GM12878 (cell line): ENCODE measurements around the gene NPY5R. TPM values are rescaled to one million over a fixed set of nuclear protein-coding genes. Genes with fewer than 3 reads are reported as not detected.

ENCODE experiments used
- ATAC-seq: fragments of 200-7000 bp; cut with Tn5 transposase; 3 replicates; pipeline ENCODE4 v1.9.1; 2020; ENCODE audit warnings: mild to moderate bottlenecking, moderate library complexity
- BruUV-seq: library from RNA; stranded (reverse); fragments of 400-500 nt; replicated peaks from 2 replicates; lab custom pipeline; 2021; lab: Mats Ljungman, UMichigan
- CTCF ChIA-PET: fragments of 300-600 bp; sonication (Branson Sonifier 250); formaldehyde crosslinking; extraction: SDS; loops from one replicate; lab custom pipeline; 2021; ENCODE audit warnings: inconsistent platforms; lab: Yijun Ruan, JAX
- POLR2A ChIA-PET: fragments of 350-600 bp; formaldehyde crosslinking; extraction: SDS; loops from one replicate; lab custom pipeline; 2021; ENCODE audit warnings: inconsistent platforms; lab: Charles Lee
- RAD21 ChIA-PET: fragments of 300-600 bp; sonication (Branson Sonifier 250); formaldehyde crosslinking; loops from one replicate; lab custom pipeline; 2023; ENCODE audit warnings: antibody characterized with exemption; ENCODE audit not compliant: unreplicated experiment; lab: Charles Lee
- SMC1A ChIA-PET: fragments of 300-600 bp; sonication (Branson Sonifier 250); formaldehyde crosslinking; loops from one replicate; lab custom pipeline; 2023; ENCODE audit not compliant: unreplicated experiment, uncharacterized antibody; lab: Charles Lee
- DNase-seq: peaks from one replicate; pipeline ENCODE4 v3.0.0-alpha.2; 2011; ENCODE audit warnings: low read depth, low spot score
- FAIRE-seq: peaks from 3 replicates; lab custom pipeline; 2011; peaks lifted over from hg19 to GRCh38; lab: Jason Lieb, UNC
- H2AFZ ChIP-seq: 2 replicates; pipeline ENCODE4 v1.6.0; 2011; ENCODE audit warnings: low read depth, low read length, control low read depth; ENCODE audit not compliant: control insufficient read depth
- H3K27ac ChIP-seq: 2 replicates; pipeline ENCODE4 v1.5.1; 2011; ENCODE audit warnings: control low read depth; ENCODE audit not compliant: control insufficient read depth, insufficient read depth
- H3K27me3 ChIP-seq, 2 experiments: replicated peaks in 1 of 2; 2 replicates each; pipeline versions ENCODE4 v1.6.0 to v1.6.1; 2011; ENCODE audit warnings: low read length in 1 of 2; ENCODE audit not compliant: control insufficient read depth in 2 of 2, insufficient read depth in 2 of 2
- H3K36me3 ChIP-seq, 2 experiments: 2 replicates each; pipeline ENCODE4 v1.5.1; 2011; ENCODE audit warnings: low read length in 1 of 2; ENCODE audit not compliant: control insufficient read depth in 2 of 2, insufficient read depth in 2 of 2
- H3K4me1 ChIP-seq: 2 replicates; pipeline ENCODE4 v1.6.1; 2011; ENCODE audit warnings: mild to moderate bottlenecking, low read length, moderate library complexity, mixed read lengths; ENCODE audit not compliant: control insufficient read depth, insufficient read depth
- H3K4me2 ChIP-seq: 2 replicates; pipeline ENCODE4 v1.6.0; 2011; ENCODE audit warnings: control low read depth; ENCODE audit not compliant: control insufficient read depth, insufficient read depth
- H3K4me3 ChIP-seq: fragments of 200-600 bp; sonication (generic); 2 replicates; pipeline ENCODE4 v1.5.1; 2016
- H3K79me2 ChIP-seq: 2 replicates; pipeline ENCODE4 v1.6.0; 2011; ENCODE audit warnings: low read length; ENCODE audit not compliant: control insufficient read depth, insufficient read depth
- H3K9ac ChIP-seq: 2 replicates; pipeline ENCODE4 v1.8.0; 2011; ENCODE audit warnings: low read length, control low read depth, mixed read lengths; ENCODE audit not compliant: control insufficient read depth, insufficient read depth
- H3K9me3 ChIP-seq: replicated peaks from 3 replicates; pipeline ENCODE4 v1.5.1; 2011; ENCODE audit warnings: mild to moderate bottlenecking, low read length; ENCODE audit not compliant: control insufficient read depth, insufficient read depth
- H4K20me1 ChIP-seq: 2 replicates; pipeline ENCODE4 v1.6.0; 2011; ENCODE audit not compliant: control insufficient read depth, insufficient read depth
- CBX3 ChIP-seq: fragments of 200-600 bp; sonication (generic); IDR thresholded peaks from 2 replicates; pipeline ENCODE4 v1.6.1; 2016; ENCODE audit warnings: low read depth, borderline replicate concordance
- FOXK2 ChIP-seq: fragments of 450-650 bp; IDR thresholded peaks from 2 replicates; pipeline ENCODE4 v1.6.1; 2017; ENCODE audit warnings: mild to moderate bottlenecking, moderate library complexity
- JUNB ChIP-seq: IDR thresholded peaks from 2 replicates; pipeline ENCODE4 v1.6.1; 2016; ENCODE audit warnings: antibody characterized with exemption, mild to moderate bottlenecking
- KLF5 ChIP-seq: fragments of 450-650 bp; IDR thresholded peaks from 2 replicates; pipeline ENCODE4 v1.6.1; 2014; ENCODE audit warnings: mild to moderate bottlenecking; ENCODE audit not compliant: partially characterized antibody
- POU2F2 ChIP-seq: IDR thresholded peaks from 3 replicates; pipeline ENCODE4 v1.6.1; 2011; ENCODE audit warnings: low read depth, mild to moderate bottlenecking, low read length, borderline replicate concordance
- RAD21 ChIP-seq: IDR thresholded peaks from 2 replicates; pipeline ENCODE4 v1.6.1; 2011; ENCODE audit warnings: mild to moderate bottlenecking, low read depth, low read length, moderate library complexity; ENCODE audit not compliant: insufficient read depth
- SMC3 ChIP-seq: IDR thresholded peaks from 2 replicates; pipeline ENCODE4 v1.6.1; 2011; ENCODE audit warnings: low read length, improper control_type of control experiment, borderline replicate concordance
- SREBF1 ChIP-seq: IDR thresholded peaks from 2 replicates; pipeline ENCODE4 v1.6.1; 2012; ENCODE audit warnings: mild to moderate bottlenecking, low read length
- TCF3 ChIP-seq: IDR thresholded peaks from 2 replicates; pipeline ENCODE4 v1.6.1; 2012; ENCODE audit warnings: low read depth, mild to moderate bottlenecking, low read length, borderline replicate concordance; ENCODE audit not compliant: insufficient read depth
- ZNF274 ChIP-seq: IDR thresholded peaks from one replicate; pipeline ENCODE4 v1.8.0; 2011; ENCODE audit not compliant: insufficient read length, insufficient read depth
- WGBS: methylation state at CpG from one replicate; pipeline ENCODE4 v1.1.6; 2016; ENCODE audit warnings: low lambda C conversion rate; ENCODE audit not compliant: insufficient replicate concordance, insufficient coverage; ENCODE audit errors: missing lambda C conversion rate; 5-methylcytosine and 5-hydroxymethylcytosine counted together
- in situ Hi-C: fragments of 300-500 bp; cut with MboI; formaldehyde crosslinking; loops from 9 replicates; pipeline ENCODE4 v1.14.3; 2018; ENCODE audit warnings: mixed read lengths
- intact Hi-C: fragments of 100-400 bp; cut with micrococcal nuclease; formaldehyde crosslinking; loops from one replicate; pipeline ENCODE4 v1.14.2; 2022; ENCODE audit not compliant: unreplicated experiment
- polyA plus RNA-seq, 11 experiments: library from polyadenylated mRNA; depleted of rRNA in 4 of 11; unstranded in 6 of 11; stranded (reverse) in 5 of 11; fragments of >200 nt; fragmentation: Nextera tagmentation in 4 of 11; fragmentation: Illumina TruSeq in 1 of 11; extraction: Ambion mirVana in 4 of 11; extraction: Trizol in 1 of 11; gene quantifications; 1 replicate in 1 of 11; 2 replicates in 10 of 11; pipeline versions ENCODE4 v1.2.1 to v1.2.3, GENCODE V29; 2011 to 2016; ENCODE audit warnings: inconsistent platforms in 2 of 11, missing spikeins in 2 of 11, low read depth in 1 of 11
- total RNA-seq, 4 experiments: library from RNA; depleted of rRNA in 3 of 4; stranded (reverse); fragments of >200 nt in 3 of 4; fragmentation: Illumina TruSeq in 1 of 4; extraction: Trizol in 1 of 4; gene quantifications; 2 replicates each; pipeline versions ENCODE4 v1.2.1 to v1.2.3, GENCODE V29; 2013 to 2021
- TF ChIP-seq, protein P1 (sequence below): fragments of 450-650 bp; IDR thresholded peaks from 2 replicates; pipeline ENCODE4 v1.6.1; 2017; ENCODE audit warnings: low read depth, mild to moderate bottlenecking, moderate library complexity
- TF ChIP-seq, protein P2 (sequence below): fragments of 150-350 bp; IDR thresholded peaks from 2 replicates; pipeline ENCODE4 v1.6.1; 2016; ENCODE audit warnings: low read depth, low read length

The NPY5R gene
- total and polyA plus RNA-seq, 10 of the 15 experiments (the other 5 are each of a cell fraction or from before 2014, with no cell fraction given), result not detected

DNA sequence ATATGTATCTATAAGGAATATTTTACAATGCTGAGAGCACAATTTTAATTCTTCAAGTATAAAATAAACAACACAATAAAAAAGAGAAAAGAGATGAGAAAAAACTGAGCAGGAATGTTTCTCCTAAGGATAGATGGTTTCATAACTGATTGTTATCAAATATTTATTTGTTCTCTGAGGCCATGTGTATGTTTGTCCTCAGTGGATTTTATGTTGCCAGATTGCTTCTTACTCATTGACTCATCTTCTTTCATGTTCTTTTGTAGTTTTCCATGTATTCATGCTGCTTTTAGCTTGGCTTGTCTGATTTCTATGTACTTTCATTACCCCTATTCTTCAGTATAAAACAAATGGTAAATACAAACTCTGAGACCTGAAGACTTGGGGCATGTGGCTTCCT lies 41.2 kb downstream of the NPY5R start (continued):
- TF ChIP-seq JUNB (no peak), POU2F2 (no peak), SMC3 (no peak), KLF5 (no peak), RAD21 (no peak)

- SMC1A ChIA-PET, result no interaction called here
- TF ChIP-seq CBX3 (no peak), TCF3 (no peak), FOXK2 (no peak), ZNF274 (no peak), SREBF1 (no peak)
- TF ChIP-seq, protein P1, sequence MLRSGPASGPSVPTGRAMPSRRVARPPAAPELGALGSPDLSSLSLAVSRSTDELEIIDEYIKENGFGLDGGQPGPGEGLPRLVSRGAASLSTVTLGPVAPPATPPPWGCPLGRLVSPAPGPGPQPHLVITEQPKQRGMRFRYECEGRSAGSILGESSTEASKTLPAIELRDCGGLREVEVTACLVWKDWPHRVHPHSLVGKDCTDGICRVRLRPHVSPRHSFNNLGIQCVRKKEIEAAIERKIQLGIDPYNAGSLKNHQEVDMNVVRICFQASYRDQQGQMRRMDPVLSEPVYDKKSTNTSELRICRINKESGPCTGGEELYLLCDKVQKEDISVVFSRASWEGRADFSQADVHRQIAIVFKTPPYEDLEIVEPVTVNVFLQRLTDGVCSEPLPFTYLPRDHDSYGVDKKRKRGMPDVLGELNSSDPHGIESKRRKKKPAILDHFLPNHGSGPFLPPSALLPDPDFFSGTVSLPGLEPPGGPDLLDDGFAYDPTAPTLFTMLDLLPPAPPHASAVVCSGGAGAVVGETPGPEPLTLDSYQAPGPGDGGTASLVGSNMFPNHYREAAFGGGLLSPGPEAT, result no peak
- TF ChIP-seq, protein P2, sequence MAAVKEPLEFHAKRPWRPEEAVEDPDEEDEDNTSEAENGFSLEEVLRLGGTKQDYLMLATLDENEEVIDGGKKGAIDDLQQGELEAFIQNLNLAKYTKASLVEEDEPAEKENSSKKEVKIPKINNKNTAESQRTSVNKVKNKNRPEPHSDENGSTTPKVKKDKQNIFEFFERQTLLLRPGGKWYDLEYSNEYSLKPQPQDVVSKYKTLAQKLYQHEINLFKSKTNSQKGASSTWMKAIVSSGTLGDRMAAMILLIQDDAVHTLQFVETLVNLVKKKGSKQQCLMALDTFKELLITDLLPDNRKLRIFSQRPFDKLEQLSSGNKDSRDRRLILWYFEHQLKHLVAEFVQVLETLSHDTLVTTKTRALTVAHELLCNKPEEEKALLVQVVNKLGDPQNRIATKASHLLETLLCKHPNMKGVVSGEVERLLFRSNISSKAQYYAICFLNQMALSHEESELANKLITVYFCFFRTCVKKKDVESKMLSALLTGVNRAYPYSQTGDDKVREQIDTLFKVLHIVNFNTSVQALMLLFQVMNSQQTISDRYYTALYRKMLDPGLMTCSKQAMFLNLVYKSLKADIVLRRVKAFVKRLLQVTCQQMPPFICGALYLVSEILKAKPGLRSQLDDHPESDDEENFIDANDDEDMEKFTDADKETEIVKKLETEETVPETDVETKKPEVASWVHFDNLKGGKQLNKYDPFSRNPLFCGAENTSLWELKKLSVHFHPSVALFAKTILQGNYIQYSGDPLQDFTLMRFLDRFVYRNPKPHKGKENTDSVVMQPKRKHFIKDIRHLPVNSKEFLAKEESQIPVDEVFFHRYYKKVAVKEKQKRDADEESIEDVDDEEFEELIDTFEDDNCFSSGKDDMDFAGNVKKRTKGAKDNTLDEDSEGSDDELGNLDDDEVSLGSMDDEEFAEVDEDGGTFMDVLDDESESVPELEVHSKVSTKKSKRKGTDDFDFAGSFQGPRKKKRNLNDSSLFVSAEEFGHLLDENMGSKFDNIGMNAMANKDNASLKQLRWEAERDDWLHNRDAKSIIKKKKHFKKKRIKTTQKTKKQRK, result no peak
- TF ChIP-seq, all 136 proteins: peak for 0
- Histone ChIP-seq H2AFZ (no peak overlapping the region), H3K9ac (no peak overlapping the region), H3K36me3 (no peaks in the 10 kb centered on the region), H3K27me3 (no peaks in the 10 kb centered on the region), H3K4me2 (no peak overlapping the region), H3K27ac (no peak overlapping the region), H3K79me2 (no peaks in the 10 kb centered on the region), H4K20me1 (no peaks in the 10 kb centered on the region), H3K4me1 (no peaks in the 10 kb centered on the region), H3K9me3 (no peaks in the 10 kb centered on the region), H3K4me3 (no peak overlapping the region)
- no peak for DNase-seq
- FAIRE-seq, result no peak
- no TSS peak for BruUV-seq
- WGBS, result 38% methylated on average over 4 of the region's 4 CpGs
- ChIA-PET POLR2A (no interaction called here), RAD21 (no interaction called here), CTCF (no interaction called here)
- in situ Hi-C loops (no loop called here), intact Hi-C loops (no loop called here)
- ATAC-seq, result no peak
These were observed 41.8 kb downstream of the NPY5R start for GRCh38 chr4:163385466-163385865.
